Activated naive CD4-positive, alpha-beta T cell treated with anti-CD3 and anti-CD28 coated beads for 36 hours (primary cell): ENCODE measurements around the gene XPOT. TPM values are rescaled to one million over a fixed set of nuclear protein-coding genes. Genes with fewer than 3 reads are reported as not detected.

Experiments
- CTCF ChIA-PET: fragments of 350-600 bp; sonication (Branson Sonifier 250); formaldehyde crosslinking; loops from one replicate; lab custom pipeline; 2021; ENCODE audit warnings: antibody characterized with exemption; lab: Charles Lee
- DNase-seq: peaks from one replicate; pipeline ENCODE4 v3.0.0-alpha.2; 2020
- H3K27ac Mint-ChIP-seq: one replicate; pipeline ENCODE4 v1.8.0; 2021; ENCODE audit warnings: mild to moderate bottlenecking, mixed read lengths
- H3K27me3 Mint-ChIP-seq: one replicate; pipeline ENCODE4 v1.8.0; 2021; ENCODE audit warnings: low read depth, mixed read lengths
- H3K36me3 Mint-ChIP-seq: one replicate; pipeline ENCODE4 v1.8.0; 2021; ENCODE audit warnings: low read depth, mixed read lengths
- H3K4me1 Mint-ChIP-seq: one replicate; pipeline ENCODE4 v1.8.0; 2021; ENCODE audit warnings: low read depth, mixed read lengths
- H3K4me3 Mint-ChIP-seq: one replicate; pipeline ENCODE4 v1.8.0; 2021; ENCODE audit warnings: mild to moderate bottlenecking, moderate library complexity, mixed read lengths
- H3K9me3 Mint-ChIP-seq: one replicate; pipeline ENCODE4 v1.8.0; 2021; ENCODE audit warnings: mixed read lengths
- intact Hi-C: fragments of 100-400 bp; cut with micrococcal nuclease; formaldehyde crosslinking; loops from one replicate; pipeline ENCODE4 v1.15.1; 2023
- total RNA-seq, 2 experiments: library from RNA; stranded (reverse); gene quantifications; one replicate each; pipeline ENCODE4 v1.2.3, GENCODE V29; 2021

The XPOT gene
- total RNA-seq, 2 experiments from 2014 or later = 227 to 236 TPM

GRCh38 chr12:64475518-64475917 lies 71.3 kb downstream of the XPOT start:
- H3K27ac Mint-ChIP-seq = no peak overlapping the region
- no peak for DNase-seq
- H3K27me3 Mint-ChIP-seq = no peaks in the 10 kb centered on the region
- H3K36me3 Mint-ChIP-seq = peaks cover 41% of the 10 kb centered on the region
- H3K9me3 Mint-ChIP-seq = peaks cover 13% of the 10 kb centered on the region
- no peak overlapping the region for H3K4me3 Mint-ChIP-seq
- no peaks in the 10 kb centered on the region for H3K4me1 Mint-ChIP-seq
- intact Hi-C loops = no loop called here
- CTCF ChIA-PET = no interaction called here

GRCh38 chr12:64476844-64477243 lies 72.7 kb downstream of the XPOT start:
- Mint-ChIP-seq H3K4me1 (no peaks in the 10 kb centered on the region), H3K27me3 (no peaks in the 10 kb centered on the region), H3K9me3 (peaks cover 13% of the 10 kb centered on the region), H3K27ac (no peak overlapping the region), H3K36me3 (peaks cover 36% of the 10 kb centered on the region), H3K4me3 (no peak overlapping the region)
- CTCF ChIA-PET = no interaction called here
- intact Hi-C loops = no loop called here
- no peak for DNase-seq

GRCh38 chr12:64478661-64479060 lies 74.5 kb downstream of the XPOT start:
- intact Hi-C loops = no loop called here
- DNase-seq = no peak

GRCh38 chr12:64480148-64480547 lies 76.0 kb downstream of the XPOT start:
- H3K36me3 Mint-ChIP-seq = peaks cover 22% of the 10 kb centered on the region

More at GRCh38 chr12:64478661-64479060, 74.5 kb downstream of the XPOT start:
- Mint-ChIP-seq H3K9me3 (peaks cover 13% of the 10 kb centered on the region), H3K4me1 (no peaks in the 10 kb centered on the region), H3K27ac (no peak overlapping the region), H3K4me3 (no peak overlapping the region), H3K27me3 (no peaks in the 10 kb centered on the region), H3K36me3 (peaks cover 30% of the 10 kb centered on the region)
- CTCF ChIA-PET = no interaction called here

GRCh38 chr12:64486657-64487056 lies 82.5 kb downstream of the XPOT start:
- Mint-ChIP-seq H3K4me3 (no peak overlapping the region), H3K27ac (no peak overlapping the region), H3K9me3 (no peaks in the 10 kb centered on the region), H3K4me1 (peaks cover 8% of the 10 kb centered on the region), H3K36me3 (peaks cover 14% of the 10 kb centered on the region), H3K27me3 (no peaks in the 10 kb centered on the region)
- intact Hi-C loops = no loop called here
- CTCF ChIA-PET = interaction anchor here (0.6 kb wide), 1 partner anchor 310 kb away, joined by 3 read pairs; no protein-coding TSS in a partner anchor
- DNase-seq = no peak

More at GRCh38 chr12:64480148-64480547, 76.0 kb downstream of the XPOT start:
- Mint-ChIP-seq H3K9me3 (peaks cover 13% of the 10 kb centered on the region), H3K27ac (no peak overlapping the region), H3K4me3 (no peak overlapping the region), H3K4me1 (no peaks in the 10 kb centered on the region), H3K27me3 (no peaks in the 10 kb centered on the region)
- intact Hi-C loops = no loop called here
- DNase-seq = no peak
- CTCF ChIA-PET = no interaction called here

DNA sequence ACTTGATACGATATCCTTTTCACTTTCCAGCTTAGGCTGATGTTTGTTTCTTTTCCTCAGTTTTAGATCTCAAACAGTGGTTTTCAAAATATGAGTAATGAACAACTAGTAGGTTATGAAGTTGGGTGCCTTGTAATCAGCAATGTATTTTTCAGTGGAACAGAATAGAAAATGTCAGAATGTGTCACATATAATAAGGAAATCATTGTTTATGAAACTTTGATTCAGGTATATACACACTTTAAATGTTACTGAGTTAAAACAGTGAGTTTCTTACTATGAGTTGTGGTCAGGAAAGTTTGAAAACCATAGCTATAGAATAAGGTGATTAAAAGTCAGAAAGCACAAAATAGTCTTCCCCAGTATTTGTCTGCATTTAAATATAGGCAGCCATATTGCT lies 87.5 kb downstream of the XPOT start:
- Mint-ChIP-seq H3K4me3 (no peak overlapping the region), H3K4me1 (peaks cover 16% of the 10 kb centered on the region), H3K36me3 (peaks cover 12% of the 10 kb centered on the region), H3K9me3 (no peaks in the 10 kb centered on the region), H3K27me3 (no peaks in the 10 kb centered on the region), H3K27ac (no peak overlapping the region)
- intact Hi-C loops = no loop called here
- DNase-seq = no peak
- CTCF ChIA-PET = interaction anchor here (1.2 to 1.5 kb wide), 2 partner anchors 9 to 10 kb away, joined by 3 read pairs; no protein-coding TSS in a partner anchor

- Mint-ChIP-seq H3K4me1 (peaks cover 20% of the 10 kb centered on the region), H3K4me3 (no peak overlapping the region), H3K36me3 (peaks cover 16% of the 10 kb centered on the region), H3K27me3 (no peaks in the 10 kb centered on the region), H3K9me3 (no peaks in the 10 kb centered on the region), H3K27ac (no peak overlapping the region)
- no peak for DNase-seq
- CTCF ChIA-PET = no interaction called here
- intact Hi-C loops = no loop called here
Observed at GRCh38 chr12:64493513-64493912, 89.3 kb downstream of the XPOT start.

DNA sequence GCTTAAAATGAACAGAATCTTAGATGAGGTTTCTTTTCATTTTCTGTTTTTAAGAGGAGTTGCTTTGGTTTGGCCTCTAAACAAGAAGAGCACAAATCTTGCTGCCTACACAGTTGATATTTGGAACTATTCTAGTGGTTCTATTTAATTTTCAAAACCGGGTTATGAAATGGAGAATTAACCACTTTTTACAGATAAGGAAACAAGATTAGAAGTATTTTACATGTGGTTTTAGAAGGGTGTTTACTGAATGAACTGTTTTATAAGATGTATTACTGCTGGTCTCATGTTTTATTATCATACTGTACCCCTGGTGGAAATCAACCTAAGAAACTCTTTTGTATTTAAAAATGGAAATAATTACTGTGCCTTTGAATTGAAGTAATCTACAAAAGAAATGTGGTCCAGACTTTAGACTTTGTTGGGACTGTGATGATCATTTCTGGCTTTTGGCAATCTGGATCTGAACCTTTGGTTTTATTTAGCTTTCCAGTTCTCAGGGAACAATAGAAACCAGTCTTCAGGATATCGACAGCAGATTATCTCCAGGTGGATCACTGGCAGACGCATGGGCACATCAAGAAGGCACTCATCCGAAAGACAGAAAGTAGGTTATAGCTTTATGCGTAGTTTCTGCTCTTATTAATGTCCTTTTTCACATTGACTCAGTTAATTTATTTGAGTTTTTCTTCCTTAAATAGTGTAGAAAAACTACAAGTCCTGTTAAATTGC lies 91.0 kb downstream of the XPOT start:
- no peak for DNase-seq
- Mint-ChIP-seq H3K9me3 (no peaks in the 10 kb centered on the region), H3K4me3 (no peak overlapping the region), H3K36me3 (peaks cover 12% of the 10 kb centered on the region), H3K4me1 (peaks cover 14% of the 10 kb centered on the region), H3K27ac (no peak overlapping the region), H3K27me3 (no peaks in the 10 kb centered on the region)
- CTCF ChIA-PET = no interaction called here
- intact Hi-C loops = no loop called here

DNA sequence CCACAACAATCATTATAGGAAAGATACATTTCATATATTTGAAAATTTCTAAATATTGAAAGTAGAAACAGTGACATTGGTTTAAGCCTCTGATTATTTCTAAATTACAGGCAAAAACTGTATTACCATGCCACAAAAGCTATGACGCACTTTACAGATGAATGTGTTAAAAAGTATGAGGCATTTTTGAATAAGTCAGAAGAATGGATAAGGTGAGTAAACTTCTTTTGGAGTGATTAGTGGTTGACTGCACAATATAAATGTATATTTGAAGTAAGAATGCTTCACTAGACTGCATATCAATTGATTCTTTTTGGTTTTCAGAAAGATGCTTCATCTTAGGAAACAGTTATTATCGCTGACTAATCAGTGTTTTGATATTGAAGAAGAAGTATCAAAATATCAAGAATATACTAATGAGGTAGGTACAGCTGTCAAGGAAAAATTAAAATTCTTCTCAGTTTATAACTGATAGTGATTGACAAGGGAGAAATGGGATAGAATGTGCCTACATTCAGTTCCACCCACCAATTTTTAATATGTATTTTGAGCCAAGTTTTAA lies 92.7 kb downstream of the XPOT start:
- CTCF ChIA-PET = interaction anchor here (0.6 kb wide), 1 partner anchor 112 kb away, joined by 3 read pairs; no protein-coding TSS in a partner anchor
- Mint-ChIP-seq H3K4me1 (peaks cover 10% of the 10 kb centered on the region), H3K4me3 (no peak overlapping the region), H3K27ac (no peak overlapping the region), H3K36me3 (peaks cover 15% of the 10 kb centered on the region), H3K27me3 (no peaks in the 10 kb centered on the region), H3K9me3 (no peaks in the 10 kb centered on the region)
- DNase-seq = no peak
- intact Hi-C loops = no loop called here

- Mint-ChIP-seq H3K36me3 (peaks cover 15% of the 10 kb centered on the region), H3K9me3 (no peaks in the 10 kb centered on the region), H3K4me1 (peaks cover 10% of the 10 kb centered on the region), H3K27me3 (no peaks in the 10 kb centered on the region), H3K27ac (no peak overlapping the region), H3K4me3 (no peak overlapping the region)
- CTCF ChIA-PET = interaction anchor here (0.6 kb wide), 1 partner anchor 112 kb away, joined by 3 read pairs; no protein-coding TSS in a partner anchor
- no peak for DNase-seq
- intact Hi-C loops = no loop called here
Observed at GRCh38 chr12:64497484-64497883, 93.3 kb downstream of the XPOT start.

GRCh38 chr12:64497903-64498302 lies 93.7 kb downstream of the XPOT start:
- Mint-ChIP-seq H3K27me3 (no peaks in the 10 kb centered on the region), H3K36me3 (peaks cover 15% of the 10 kb centered on the region), H3K27ac (no peak overlapping the region), H3K4me3 (no peak overlapping the region), H3K9me3 (no peaks in the 10 kb centered on the region), H3K4me1 (peaks cover 10% of the 10 kb centered on the region)
- intact Hi-C loops = no loop called here
- CTCF ChIA-PET = interaction anchor here (0.6 kb wide), 1 partner anchor 111 kb away, joined by 3 read pairs; no protein-coding TSS in a partner anchor
- DNase-seq = no peak

- no peaks in the 10 kb centered on the region for H3K27me3 Mint-ChIP-seq
- peaks cover 4% of the 10 kb centered on the region for H3K4me1 Mint-ChIP-seq
- no peaks in the 10 kb centered on the region for H3K9me3 Mint-ChIP-seq
- peaks cover 15% of the 10 kb centered on the region for H3K36me3 Mint-ChIP-seq
- CTCF ChIA-PET = interaction anchor here (1.0 kb wide), 1 partner anchor 28 kb away, joined by 3 read pairs; no protein-coding TSS in a partner anchor
- no peak overlapping the region for H3K4me3 Mint-ChIP-seq
- H3K27ac Mint-ChIP-seq = no peak overlapping the region
- intact Hi-C loops = no loop called here
- no peak for DNase-seq
Observed at GRCh38 chr12:64500394-64500793, 96.2 kb downstream of the XPOT start.
